ENCODE results near the gene C3orf20.

DNA sequence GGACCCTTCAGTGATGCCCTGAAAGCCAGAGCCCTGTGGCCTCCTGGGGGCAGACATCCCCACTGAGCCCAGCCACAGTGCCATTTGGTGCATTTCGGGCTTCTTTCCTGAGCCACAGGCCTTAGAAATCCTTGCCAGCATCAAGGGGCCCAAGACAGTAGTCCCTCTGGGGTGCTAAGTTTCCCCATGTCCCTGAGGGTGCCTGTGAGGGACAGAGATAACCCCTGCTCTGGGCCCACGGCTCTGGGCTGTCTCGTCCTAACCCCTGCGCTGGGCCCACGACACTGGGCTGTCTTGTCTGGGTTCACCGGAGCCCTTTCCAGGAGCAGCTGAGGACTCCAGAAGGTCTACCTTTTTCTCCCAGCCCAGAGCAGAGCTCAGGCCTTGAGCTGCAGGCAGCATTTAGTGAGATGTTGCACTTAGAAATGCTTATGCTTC, 98.8 kb downstream of the C3orf20 start:
- TF ChIP-seq POLR2AphosphoS5 (IDR thresholded peaks at IDR 0.05) (no peak), EP300 (IDR thresholded peaks at IDR 0.05) (no peak)
- TF ChIP-seq, protein P1, sequence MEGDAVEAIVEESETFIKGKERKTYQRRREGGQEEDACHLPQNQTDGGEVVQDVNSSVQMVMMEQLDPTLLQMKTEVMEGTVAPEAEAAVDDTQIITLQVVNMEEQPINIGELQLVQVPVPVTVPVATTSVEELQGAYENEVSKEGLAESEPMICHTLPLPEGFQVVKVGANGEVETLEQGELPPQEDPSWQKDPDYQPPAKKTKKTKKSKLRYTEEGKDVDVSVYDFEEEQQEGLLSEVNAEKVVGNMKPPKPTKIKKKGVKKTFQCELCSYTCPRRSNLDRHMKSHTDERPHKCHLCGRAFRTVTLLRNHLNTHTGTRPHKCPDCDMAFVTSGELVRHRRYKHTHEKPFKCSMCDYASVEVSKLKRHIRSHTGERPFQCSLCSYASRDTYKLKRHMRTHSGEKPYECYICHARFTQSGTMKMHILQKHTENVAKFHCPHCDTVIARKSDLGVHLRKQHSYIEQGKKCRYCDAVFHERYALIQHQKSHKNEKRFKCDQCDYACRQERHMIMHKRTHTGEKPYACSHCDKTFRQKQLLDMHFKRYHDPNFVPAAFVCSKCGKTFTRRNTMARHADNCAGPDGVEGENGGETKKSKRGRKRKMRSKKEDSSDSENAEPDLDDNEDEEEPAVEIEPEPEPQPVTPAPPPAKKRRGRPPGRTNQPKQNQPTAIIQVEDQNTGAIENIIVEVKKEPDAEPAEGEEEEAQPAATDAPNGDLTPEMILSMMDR (IDR thresholded peaks at IDR 0.05) = no peak
